PC-9 (cell line): ENCODE measurements around the gene TTC7B.

Experiments
- CTCF ChIP-seq: fragments of 200-600 bp; sonication (generic); conservative IDR thresholded peaks from 2 replicates; pipeline ENCODE4 v1.6.1; 2017; ENCODE audit warnings: mixed run types, antibody characterized with exemption, mild to moderate bottlenecking, moderate library complexity
- EZH2 ChIP-seq: fragments of 200-600 bp; sonication (generic); IDR thresholded peaks from 2 replicates; pipeline ENCODE4 v1.8.0; 2017; ENCODE audit warnings: antibody characterized with exemption, low read depth

GRCh38 chr14:90545966-90546751 lies 270.1 kb downstream of the TTC7B start:
- no peak for TF ChIP-seq EZH2
- no peak for TF ChIP-seq CTCF
